ENCODE measurements around the gene TLE5. TPM values are rescaled to one million over a fixed set of nuclear protein-coding genes. Genes with fewer than 3 reads are reported as not detected.
"Not testable (repeated sequence)": the region's sequence is repeated elsewhere in the genome, so short reads cannot be mapped to it uniquely, and the experiment has no call there.

The TLE5 gene
- total RNA-seq, 3 donors from 2014 or later (not counting 1 experiment from before 2014, with no cell fraction given) = 943 to 1,012 (median 968) TPM

DNA sequence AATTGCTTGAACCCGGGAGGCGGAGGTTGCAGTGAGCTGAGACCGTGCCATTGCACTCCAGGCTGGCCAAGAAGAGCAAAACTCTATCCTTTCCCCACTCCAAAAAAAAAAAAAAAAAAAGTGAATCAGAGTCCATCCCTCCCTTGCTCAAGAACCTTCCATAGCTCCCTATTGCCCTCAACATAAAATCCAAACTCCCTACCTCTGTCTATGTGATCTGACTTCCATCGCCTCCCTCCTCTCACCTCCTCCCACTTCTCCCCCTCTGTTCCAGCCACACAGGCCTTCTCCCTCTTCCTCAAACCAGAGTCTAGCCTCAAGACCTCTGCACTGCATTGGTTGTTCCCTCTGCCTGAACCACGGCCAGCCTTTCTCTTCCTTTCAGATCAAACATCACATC is 23.2 kb downstream of the TLE5 start:
- intact Hi-C loops (cut with micrococcal nuclease) = loop anchor here (10.0 kb wide), 1 partner anchor 64 kb away; the partner anchor contains the start of gene TLE6
- Mint-ChIP-seq H3K4me1 (peaks cover 18 to 31% of the 10 kb centered on the region in 2 donors), H3K27me3 (ENCODE audit: low read depth in 2 of 2) (peaks cover 0 to 12% of the 10 kb centered on the region in 2 donors), H3K27ac (no peak overlapping the region), H3K4me3 (no peak overlapping the region), H3K36me3 (no peaks in the 10 kb centered on the region), H3K9me3 (no peaks in the 10 kb centered on the region)
- no peaks in the 10 kb centered on the region for H3K27me3 ChIP-seq (ENCODE audit: control insufficient read depth, insufficient read depth, low read length)
- TF ChIP-seq, protein P1, sequence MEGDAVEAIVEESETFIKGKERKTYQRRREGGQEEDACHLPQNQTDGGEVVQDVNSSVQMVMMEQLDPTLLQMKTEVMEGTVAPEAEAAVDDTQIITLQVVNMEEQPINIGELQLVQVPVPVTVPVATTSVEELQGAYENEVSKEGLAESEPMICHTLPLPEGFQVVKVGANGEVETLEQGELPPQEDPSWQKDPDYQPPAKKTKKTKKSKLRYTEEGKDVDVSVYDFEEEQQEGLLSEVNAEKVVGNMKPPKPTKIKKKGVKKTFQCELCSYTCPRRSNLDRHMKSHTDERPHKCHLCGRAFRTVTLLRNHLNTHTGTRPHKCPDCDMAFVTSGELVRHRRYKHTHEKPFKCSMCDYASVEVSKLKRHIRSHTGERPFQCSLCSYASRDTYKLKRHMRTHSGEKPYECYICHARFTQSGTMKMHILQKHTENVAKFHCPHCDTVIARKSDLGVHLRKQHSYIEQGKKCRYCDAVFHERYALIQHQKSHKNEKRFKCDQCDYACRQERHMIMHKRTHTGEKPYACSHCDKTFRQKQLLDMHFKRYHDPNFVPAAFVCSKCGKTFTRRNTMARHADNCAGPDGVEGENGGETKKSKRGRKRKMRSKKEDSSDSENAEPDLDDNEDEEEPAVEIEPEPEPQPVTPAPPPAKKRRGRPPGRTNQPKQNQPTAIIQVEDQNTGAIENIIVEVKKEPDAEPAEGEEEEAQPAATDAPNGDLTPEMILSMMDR (IDR thresholded peaks at IDR 0.05) = no peak
- 83% methylated on average over 5 of the region's 5 CpGs for WGBS (ENCODE audit: insufficient coverage)
- no peak for DNase-seq
- H3K4me1 ChIP-seq (ENCODE audit: control insufficient read depth, insufficient read depth, low read length) = peaks cover 22% of the 10 kb centered on the region
- no peak overlapping the region for H3K27ac ChIP-seq (ENCODE audit: low read length)
- no peak for ATAC-seq
- no peak overlapping the region for H3K4me3 ChIP-seq (ENCODE audit: low read length)
- H3K9me3 ChIP-seq (ENCODE audit: control insufficient read depth, insufficient read depth, low read length) = no peaks in the 10 kb centered on the region
- H3K36me3 ChIP-seq (ENCODE audit: control insufficient read depth, insufficient read depth, low read length) = no peaks in the 10 kb centered on the region

DNA sequence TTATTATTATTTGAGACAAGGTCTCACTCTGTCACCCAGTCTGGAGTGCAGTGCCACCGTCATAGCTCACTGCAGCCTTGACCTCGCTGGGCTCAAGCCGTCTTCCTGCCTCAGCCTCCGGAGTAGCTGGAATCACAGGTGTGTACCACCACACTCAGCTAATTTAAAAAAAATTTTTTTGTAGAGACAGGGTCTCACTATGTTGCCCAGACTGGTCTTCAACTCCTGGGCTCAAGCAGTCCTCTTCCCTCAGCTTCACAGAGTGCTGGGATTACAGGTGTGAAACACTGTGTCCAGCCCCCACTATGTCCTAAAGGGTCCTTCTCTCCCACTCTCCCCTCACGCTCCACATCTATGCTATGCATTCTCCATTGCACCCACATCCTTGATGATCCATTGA is 24.1 kb downstream of the TLE5 start:
- Histone ChIP-seq H3K36me3 (ENCODE audit: control insufficient read depth, insufficient read depth, low read length) (no peaks in the 10 kb centered on the region), H3K9me3 (ENCODE audit: control insufficient read depth, insufficient read depth, low read length) (no peaks in the 10 kb centered on the region), H3K27me3 (ENCODE audit: control insufficient read depth, insufficient read depth, low read length) (no peaks in the 10 kb centered on the region), H3K4me3 (ENCODE audit: low read length) (no peak overlapping the region), H3K27ac (ENCODE audit: low read length) (no peak overlapping the region), H3K4me1 (ENCODE audit: control insufficient read depth, insufficient read depth, low read length) (peaks cover 22% of the 10 kb centered on the region)
- ATAC-seq = no peak
- intact Hi-C loops (cut with micrococcal nuclease) = loop anchor here (10.0 kb wide), 1 partner anchor 63 kb away; the partner anchor contains the start of gene TLE6
- peaks cover 0 to 12% of the 10 kb centered on the region in 2 donors for H3K27me3 Mint-ChIP-seq (ENCODE audit: low read depth in 2 of 2)
- TF ChIP-seq, protein P1 (IDR thresholded peaks at IDR 0.05) = no peak
- H3K4me1 Mint-ChIP-seq = peaks cover 18 to 36% of the 10 kb centered on the region in 2 donors
- 93% methylated on average over 5 of the region's 5 CpGs for WGBS (ENCODE audit: insufficient coverage)
- H3K36me3 Mint-ChIP-seq = no peaks in the 10 kb centered on the region
- DNase-seq = no peak
- H3K9me3 Mint-ChIP-seq = no peaks in the 10 kb centered on the region
- no peak overlapping the region for H3K27ac Mint-ChIP-seq
- H3K4me3 Mint-ChIP-seq = no peak overlapping the region

DNA sequence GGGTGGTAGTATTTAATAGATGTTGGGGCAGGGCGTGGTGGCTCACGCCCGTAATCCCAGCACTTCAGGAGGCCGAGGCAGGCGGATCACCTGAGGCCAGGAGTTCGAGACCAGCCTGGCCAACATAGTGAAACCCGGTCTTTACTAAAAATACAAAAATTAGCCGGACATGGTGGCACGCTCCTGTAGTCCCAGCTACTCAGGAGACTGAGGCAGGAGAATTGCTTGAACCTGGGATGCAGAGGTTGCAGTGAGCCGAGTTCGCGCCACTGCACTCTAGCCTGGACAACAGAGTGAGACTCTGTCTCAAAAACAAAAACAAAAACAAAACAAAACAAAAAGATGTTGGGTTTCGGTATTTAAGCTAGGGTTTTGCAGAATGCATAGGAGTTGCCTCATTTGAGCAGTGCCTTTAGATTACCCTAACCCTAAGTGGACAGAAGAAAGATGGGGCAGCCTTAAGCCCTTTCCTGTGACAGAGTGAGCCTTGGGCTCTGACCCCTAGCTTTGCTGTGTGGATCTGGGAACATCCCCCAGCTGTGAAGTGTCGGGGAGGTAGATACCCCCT is 25.2 kb downstream of the TLE5 start:
- H3K27ac Mint-ChIP-seq = peak overlapping the region; percentile 95
- not testable (repeated sequence) for H3K27me3 ChIP-seq (ENCODE audit: control insufficient read depth, insufficient read depth, low read length); H3K36me3 ChIP-seq (ENCODE audit: control insufficient read depth, insufficient read depth, low read length); H3K36me3 Mint-ChIP-seq; DNase-seq; H3K9me3 ChIP-seq (ENCODE audit: control insufficient read depth, insufficient read depth, low read length); H3K27me3 Mint-ChIP-seq (ENCODE audit: low read depth in 2 of 2); H3K9me3 Mint-ChIP-seq; H3K27ac ChIP-seq (ENCODE audit: low read length); H3K4me3 ChIP-seq (ENCODE audit: low read length); ATAC-seq
- intact Hi-C loops (cut with micrococcal nuclease) = loop anchor here (10.0 kb wide), 1 partner anchor 62 kb away; the partner anchor contains the start of gene TLE6
- H3K4me1 ChIP-seq (ENCODE audit: control insufficient read depth, insufficient read depth, low read length) = peaks cover 22% of the 10 kb centered on the region
- H3K4me1 Mint-ChIP-seq = peaks cover 18 to 31% of the 10 kb centered on the region in 2 donors
- H3K4me3 Mint-ChIP-seq = peak overlapping the region; percentile 95
- WGBS (ENCODE audit: insufficient coverage) = 87% methylated on average over 13 of the region's 14 CpGs

DNA sequence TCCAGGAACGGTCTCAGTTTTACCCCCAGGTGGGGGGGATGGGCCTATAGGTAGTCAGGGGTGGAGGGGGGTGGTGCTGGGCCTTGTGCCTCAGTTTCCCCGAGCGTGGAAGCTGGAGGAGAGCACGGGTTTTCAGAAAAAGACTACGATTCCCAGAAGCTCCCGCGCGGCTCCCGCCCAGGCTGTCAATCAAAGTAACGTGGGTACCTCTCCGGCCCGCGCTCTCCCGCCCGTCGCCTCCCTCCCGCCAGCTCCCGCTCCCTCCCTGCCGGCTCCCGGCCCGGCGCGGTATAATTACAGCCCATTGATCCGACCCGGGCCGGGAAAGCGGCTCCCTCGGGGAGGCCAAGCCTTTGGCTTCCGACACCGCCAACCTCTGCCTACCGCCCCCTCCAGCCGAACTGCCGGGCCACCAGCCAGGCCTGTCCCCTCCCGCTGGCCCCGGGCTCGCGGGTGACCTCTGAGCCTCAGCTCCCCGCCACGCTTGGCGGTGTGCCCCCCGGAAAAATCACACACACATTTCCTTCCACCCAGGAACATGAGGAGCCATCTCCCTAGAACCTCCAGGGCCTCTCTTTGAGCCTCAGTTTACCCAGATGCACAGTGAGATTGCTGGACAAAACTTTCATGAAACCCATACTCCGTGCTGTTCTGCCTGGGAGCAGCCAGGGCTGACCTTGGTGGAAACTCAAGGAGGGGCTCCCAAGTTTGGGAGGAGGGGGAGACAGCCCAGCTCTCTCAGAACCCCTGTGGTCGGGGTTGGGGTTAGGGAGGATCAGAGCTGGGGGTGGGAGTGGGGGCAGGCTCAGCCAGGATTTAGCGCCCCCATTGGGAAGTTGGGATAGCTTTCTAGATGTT is 25.9 kb downstream of the TLE5 start:
- Mint-ChIP-seq H3K4me1 (peaks cover 18 to 31% of the 10 kb centered on the region in 2 donors), H3K9me3 (no peaks in the 10 kb centered on the region), H3K27me3 (ENCODE audit: low read depth in 2 of 2) (peaks cover 0 to 10% of the 10 kb centered on the region in 2 donors), H3K4me3 (peak overlapping the region; percentile 95), H3K27ac (peak overlapping the region; percentile 95), H3K36me3 (no peaks in the 10 kb centered on the region)
- Histone ChIP-seq H3K27me3 (ENCODE audit: control insufficient read depth, insufficient read depth, low read length) (no peaks in the 10 kb centered on the region), H3K36me3 (ENCODE audit: control insufficient read depth, insufficient read depth, low read length) (no peaks in the 10 kb centered on the region), H3K9me3 (ENCODE audit: control insufficient read depth, insufficient read depth, low read length) (no peaks in the 10 kb centered on the region), H3K27ac (ENCODE audit: low read length) (peak overlapping the region; percentile 75), H3K4me3 (ENCODE audit: low read length) (peak overlapping the region; percentile 49), H3K4me1 (ENCODE audit: control insufficient read depth, insufficient read depth, low read length) (peaks cover 22% of the 10 kb centered on the region)
- TF ChIP-seq, protein P1 (IDR thresholded peaks at IDR 0.05) = no peak
- ATAC-seq = peak; percentile 47 to 68 (median 59)
- DNase-seq = peak; percentile 77 to 91
- intact Hi-C loops (cut with micrococcal nuclease) = loop anchor here (10.0 kb wide), 1 partner anchor 62 kb away; the partner anchor contains the start of gene TLE6
- WGBS (ENCODE audit: insufficient coverage) = 1% methylated on average over 44 of the region's 44 CpGs

All from natural killer cell (primary cell).